ENCODE data around the gene CCDC172. TPM values are rescaled to one million over a fixed set of nuclear protein-coding genes. Genes with fewer than 3 reads are reported as not detected.
"Not testable (repeated sequence)": the region's sequence is repeated elsewhere in the genome, so short reads cannot be mapped to it uniquely, and the experiment has no call there.

The CCDC172 gene
- total and polyA plus RNA-seq, 2 donors (not counting 1 experiment from before 2014, with no cell fraction given), result not detected

DNA sequence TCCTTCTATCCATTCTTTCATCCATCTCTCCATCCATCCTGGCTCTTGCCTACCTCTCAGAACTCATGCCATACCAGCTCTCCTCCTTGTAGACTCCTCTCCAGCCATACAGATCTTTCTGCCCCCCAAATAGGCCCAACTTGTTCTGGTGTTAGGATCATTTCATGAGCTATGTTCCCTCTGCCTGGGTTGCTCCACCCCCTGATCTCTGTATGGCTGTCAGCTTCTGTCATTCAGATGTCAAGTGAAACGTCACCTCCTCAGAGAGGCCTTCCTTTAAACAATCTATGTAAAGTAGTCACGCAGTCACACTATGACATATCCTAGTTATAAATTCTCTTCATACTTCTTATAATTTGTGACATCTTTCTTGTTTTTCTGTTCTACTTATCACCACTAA, 61.1 kb downstream of the CCDC172 start:
- Histone ChIP-seq H3K79me2 (ENCODE audit: control insufficient read depth, insufficient read depth, low read length) (no peaks in the 10 kb centered on the region), H3K36me3 (ENCODE audit: control insufficient read depth, insufficient read depth, low read length) (no peaks in the 10 kb centered on the region), H4K20me1 (ENCODE audit: control insufficient read depth, extremely low read depth, insufficient read depth, low read length) (no peaks in the 10 kb centered on the region), H3K9me3 (ENCODE audit: control insufficient read depth, insufficient read depth, low read depth, low read length) (no peaks in the 10 kb centered on the region), H3K27me3 (ENCODE audit: control insufficient read depth, insufficient read depth, low read length) (no peaks in the 10 kb centered on the region), H3K4me1 (ENCODE audit: control insufficient read depth, extremely low read depth, insufficient read depth, low read length) (no peaks in the 10 kb centered on the region), H3K4me2 (ENCODE audit: extremely low read depth, insufficient read depth, low read length) (no peak overlapping the region), H3K9ac (ENCODE audit: insufficient read depth, low read length) (no peak overlapping the region), H2AFZ (ENCODE audit: low read length) (no peak overlapping the region), H3K4me3 (replicated peaks in 1 of 4; ENCODE audit: control extremely low read depth in 1 of 4, insufficient read depth in 1 of 4, low read depth in 3 of 4, low read length in 4 of 4) (no peak overlapping the region), H3K27ac (ENCODE audit: insufficient read depth, low read length) (no peak overlapping the region)
- no peak for DNase-seq (ENCODE audit: low read depth in 2 of 2)
- no peak for TF ChIP-seq EZH2 (IDR thresholded peaks at IDR 0.05; ENCODE audit: low read length, missing control alignments)
- TF ChIP-seq, protein P1, sequence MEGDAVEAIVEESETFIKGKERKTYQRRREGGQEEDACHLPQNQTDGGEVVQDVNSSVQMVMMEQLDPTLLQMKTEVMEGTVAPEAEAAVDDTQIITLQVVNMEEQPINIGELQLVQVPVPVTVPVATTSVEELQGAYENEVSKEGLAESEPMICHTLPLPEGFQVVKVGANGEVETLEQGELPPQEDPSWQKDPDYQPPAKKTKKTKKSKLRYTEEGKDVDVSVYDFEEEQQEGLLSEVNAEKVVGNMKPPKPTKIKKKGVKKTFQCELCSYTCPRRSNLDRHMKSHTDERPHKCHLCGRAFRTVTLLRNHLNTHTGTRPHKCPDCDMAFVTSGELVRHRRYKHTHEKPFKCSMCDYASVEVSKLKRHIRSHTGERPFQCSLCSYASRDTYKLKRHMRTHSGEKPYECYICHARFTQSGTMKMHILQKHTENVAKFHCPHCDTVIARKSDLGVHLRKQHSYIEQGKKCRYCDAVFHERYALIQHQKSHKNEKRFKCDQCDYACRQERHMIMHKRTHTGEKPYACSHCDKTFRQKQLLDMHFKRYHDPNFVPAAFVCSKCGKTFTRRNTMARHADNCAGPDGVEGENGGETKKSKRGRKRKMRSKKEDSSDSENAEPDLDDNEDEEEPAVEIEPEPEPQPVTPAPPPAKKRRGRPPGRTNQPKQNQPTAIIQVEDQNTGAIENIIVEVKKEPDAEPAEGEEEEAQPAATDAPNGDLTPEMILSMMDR (conservative IDR thresholded peaks at IDR 0.05 in 1 of 2, IDR thresholded peaks at IDR 0.05 in 1 of 2; ENCODE audit: low read depth in 1 of 2, low read length in 2 of 2), result no peak

DNA sequence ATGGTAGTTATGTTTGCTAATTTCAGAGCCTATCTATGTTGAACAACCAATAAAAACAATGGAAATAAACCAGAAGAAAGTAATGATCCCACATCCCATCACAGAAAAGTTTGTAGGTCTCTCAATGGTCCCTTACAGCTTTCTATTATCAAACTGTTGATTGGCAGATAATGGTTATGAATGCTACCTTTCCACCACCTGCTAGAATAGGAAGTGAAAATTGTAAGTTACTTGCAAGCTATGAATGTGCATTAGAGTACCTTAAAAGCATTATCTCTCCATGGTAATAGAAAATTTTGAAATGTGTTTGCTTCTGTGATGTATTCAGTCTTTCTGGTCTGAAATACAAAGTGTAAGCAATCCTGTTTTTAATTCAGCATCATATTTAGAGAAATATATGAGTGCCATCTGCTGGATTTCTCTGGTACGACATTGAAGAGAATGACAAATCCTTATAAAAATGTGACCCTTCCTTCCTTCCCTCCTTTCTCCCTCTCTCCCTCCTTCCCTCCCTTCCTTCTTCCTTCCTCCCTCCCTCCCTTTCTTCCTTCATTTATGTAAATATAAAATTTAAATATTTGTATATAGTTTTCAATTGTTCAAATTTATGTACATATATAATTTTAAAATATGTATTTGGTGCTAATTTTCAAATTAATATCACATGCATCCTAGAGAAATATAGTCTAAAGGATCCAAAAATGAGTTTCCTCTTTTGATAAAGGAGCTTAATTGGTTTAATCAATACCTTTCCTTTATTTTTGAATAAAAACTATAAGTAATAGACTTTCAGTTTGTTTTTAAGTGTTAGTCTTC, 62.0 kb downstream of the CCDC172 start:
- no peaks in the 10 kb centered on the region for H3K27me3 ChIP-seq (ENCODE audit: control insufficient read depth, insufficient read depth, low read length)
- H3K9ac ChIP-seq (ENCODE audit: insufficient read depth, low read length), result no peak overlapping the region
- H3K36me3 ChIP-seq (ENCODE audit: control insufficient read depth, insufficient read depth, low read length), result no peaks in the 10 kb centered on the region
- no peaks in the 10 kb centered on the region for H3K9me3 ChIP-seq (ENCODE audit: control insufficient read depth, insufficient read depth, low read depth, low read length)
- no peak overlapping the region for H3K4me3 ChIP-seq (replicated peaks in 1 of 4; ENCODE audit: control extremely low read depth in 1 of 4, insufficient read depth in 1 of 4, low read depth in 3 of 4, low read length in 4 of 4)
- H3K27ac ChIP-seq (ENCODE audit: insufficient read depth, low read length), result no peak overlapping the region
- TF ChIP-seq, protein P1 (conservative IDR thresholded peaks at IDR 0.05 in 1 of 2, IDR thresholded peaks at IDR 0.05 in 1 of 2; ENCODE audit: low read depth in 1 of 2, low read length in 2 of 2), result peak; percentile 34 to 51
- TF ChIP-seq EZH2 (IDR thresholded peaks at IDR 0.05; ENCODE audit: low read length, missing control alignments), result no peak
- H3K4me1 ChIP-seq (ENCODE audit: control insufficient read depth, extremely low read depth, insufficient read depth, low read length), result no peaks in the 10 kb centered on the region
- no peaks in the 10 kb centered on the region for H3K79me2 ChIP-seq (ENCODE audit: control insufficient read depth, insufficient read depth, low read length)
- no peaks in the 10 kb centered on the region for H4K20me1 ChIP-seq (ENCODE audit: control insufficient read depth, extremely low read depth, insufficient read depth, low read length)
- H2AFZ ChIP-seq (ENCODE audit: low read length), result no peak overlapping the region
- no peak overlapping the region for H3K4me2 ChIP-seq (ENCODE audit: extremely low read depth, insufficient read depth, low read length)
- DNase-seq (ENCODE audit: low read depth in 2 of 2), result peak; percentile 23 to 51

DNA sequence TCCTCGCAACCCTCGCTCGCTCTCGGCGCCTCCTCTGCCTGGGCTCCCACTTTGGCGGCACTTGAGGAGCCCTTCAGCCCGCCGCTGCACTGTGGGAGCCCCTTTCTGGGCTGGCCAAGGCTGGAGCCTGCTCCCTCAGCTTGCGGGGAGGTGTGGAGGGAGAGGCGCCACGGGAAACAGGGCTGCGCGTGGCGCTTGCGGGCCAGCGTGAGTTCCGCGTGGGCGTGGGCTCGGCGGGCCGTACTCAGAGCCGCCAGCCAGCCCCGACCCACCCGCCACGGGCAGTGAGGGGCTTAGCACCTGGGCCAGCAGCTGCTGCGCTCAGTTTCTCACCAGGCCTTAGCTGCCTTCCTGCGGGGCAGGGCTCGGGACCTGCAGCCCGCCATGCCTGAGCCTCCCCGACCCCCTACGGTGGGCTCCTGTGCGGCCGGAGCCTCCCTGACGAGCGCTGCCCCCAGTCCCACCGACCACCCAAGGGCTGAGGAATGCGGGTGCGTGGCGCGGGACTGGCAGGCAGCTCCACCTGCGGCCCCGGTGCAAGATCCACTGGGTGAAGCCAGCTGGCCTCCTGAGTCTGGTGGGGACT, 69.1 kb downstream of the CCDC172 start:
- H3K9me3 ChIP-seq (ENCODE audit: control insufficient read depth, insufficient read depth, low read depth, low read length); H3K27ac ChIP-seq (ENCODE audit: insufficient read depth, low read length); H2AFZ ChIP-seq (ENCODE audit: low read length); H3K4me3 ChIP-seq (replicated peaks in 1 of 4; ENCODE audit: control extremely low read depth in 1 of 4, insufficient read depth in 1 of 4, low read depth in 3 of 4, low read length in 4 of 4); DNase-seq (ENCODE audit: low read depth in 2 of 2); H3K4me2 ChIP-seq (ENCODE audit: extremely low read depth, insufficient read depth, low read length); H3K4me1 ChIP-seq (ENCODE audit: control insufficient read depth, extremely low read depth, insufficient read depth, low read length); H3K79me2 ChIP-seq (ENCODE audit: control insufficient read depth, insufficient read depth, low read length); H3K36me3 ChIP-seq (ENCODE audit: control insufficient read depth, insufficient read depth, low read length); H3K9ac ChIP-seq (ENCODE audit: insufficient read depth, low read length); H3K27me3 ChIP-seq (ENCODE audit: control insufficient read depth, insufficient read depth, low read length); H4K20me1 ChIP-seq (ENCODE audit: control insufficient read depth, extremely low read depth, insufficient read depth, low read length): not testable (repeated sequence)
